Vagina (tissue), 2 donors: ENCODE measurements around the gene TRIM47. TPM values are rescaled to one million over a fixed set of nuclear protein-coding genes. Genes with fewer than 3 reads are reported as not detected.

Source experiments
- DNase-seq, 2 donors: peaks; one replicate each; pipeline ENCODE4 v3.0.0-alpha.2; 2017; ENCODE audit errors: extremely low spot score in 2 of 2
- H3K27ac ChIP-seq: fragments of 200-600 bp; sonication (generic); one replicate; pipeline ENCODE4 v1.5.1; 2019
- H3K27me3 ChIP-seq: fragments of 200-600 bp; sonication (generic); one replicate; pipeline ENCODE4 v1.5.1; 2019
- H3K36me3 ChIP-seq, 2 donors: fragments of 200-600 bp; sonication (generic); one replicate each; pipeline ENCODE4 v1.5.1; 2017 to 2019
- H3K4me1 ChIP-seq: fragments of 200-600 bp; sonication (generic); one replicate; pipeline ENCODE4 v1.5.1; 2019
- H3K4me3 ChIP-seq, 2 donors: fragments of 200-600 bp; sonication (generic); 1 replicate in 1 of 2; 2 replicates in 1 of 2; pipeline ENCODE4 v1.5.1; 2016 to 2019
- H3K9me3 ChIP-seq: fragments of 200-600 bp; sonication (generic); one replicate; pipeline ENCODE4 v1.5.1; 2019
- POLR2A ChIP-seq, 2 donors: fragments of 450-650 bp; IDR thresholded peaks; one replicate each; pipeline ENCODE4 v1.6.1; 2017; ENCODE audit warnings: antibody characterized with exemption in 2 of 2, mild to moderate bottlenecking in 2 of 2, moderate library complexity in 2 of 2
- POLR2AphosphoS5 ChIP-seq, 2 donors: sonication (generic); formaldehyde crosslinking; IDR thresholded peaks; one replicate each; pipeline ENCODE4 v1.9.0; 2017; ENCODE audit warnings: antibody characterized with exemption in 2 of 2, mild to moderate bottlenecking in 2 of 2, low read depth in 1 of 2; ENCODE audit not compliant: insufficient read depth in 1 of 2
- intact Hi-C: fragments of 100-400 bp; cut with DNase I; formaldehyde crosslinking; loops from one replicate; pipeline ENCODE4 v1.15.1; 2023
- total RNA-seq: library from RNA; depleted of rRNA; stranded (reverse); fragments of >200 nt; gene quantifications from one replicate; pipeline ENCODE4 v1.2.3, GENCODE V29; 2016
- TF ChIP-seq, protein P1 (sequence below), 3 experiments: fragments of 450-650 bp in 2 of 3; fragments of 200-600 bp in 1 of 3; sonication (generic) in 1 of 3; IDR thresholded peaks; one replicate each; pipeline ENCODE4 v1.5.1; 2017 to 2019; ENCODE audit warnings: antibody characterized with exemption in 3 of 3, mild to moderate bottlenecking in 2 of 3, moderate library complexity in 2 of 3

Gene TRIM47
- total RNA-seq, 1 donor from 2014 or later = 63.3 TPM

DNA sequence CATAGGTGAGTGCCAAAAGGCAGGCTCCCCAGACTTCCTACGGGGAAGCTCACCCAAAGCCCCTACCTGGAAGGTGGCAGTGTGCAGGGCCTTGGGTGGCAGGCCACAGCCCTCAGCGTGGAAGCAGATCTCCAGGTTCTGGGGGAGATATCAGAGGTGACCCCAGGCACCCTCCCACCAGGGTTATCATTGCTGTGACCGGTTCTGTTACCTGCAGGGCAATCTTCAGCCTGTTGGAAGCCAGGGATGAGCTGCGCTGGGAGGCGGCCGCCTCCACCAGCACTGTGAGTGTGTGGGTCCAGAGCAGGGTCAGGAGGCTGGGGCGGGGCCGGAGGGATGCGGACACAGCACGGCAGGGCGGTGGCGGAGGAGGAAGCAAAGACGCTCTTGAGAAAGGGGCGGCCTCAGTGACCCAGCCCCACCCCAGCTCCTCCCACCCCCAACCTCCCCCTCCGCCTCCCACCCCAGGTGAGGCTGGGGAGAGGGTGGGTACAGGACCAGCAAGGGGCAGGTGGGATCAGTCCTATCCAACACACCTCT is 47.3 kb downstream of the TRIM47 start:
- Histone ChIP-seq H3K36me3 (peaks cover 0 to 5% of the 10 kb centered on the region in 2 donors), H3K9me3 (no peaks in the 10 kb centered on the region), H3K4me1 (peaks cover 26% of the 10 kb centered on the region), H3K27me3 (no peaks in the 10 kb centered on the region), H3K4me3 (no peak overlapping the region), H3K27ac (no peak overlapping the region)
- TF ChIP-seq, protein P1, sequence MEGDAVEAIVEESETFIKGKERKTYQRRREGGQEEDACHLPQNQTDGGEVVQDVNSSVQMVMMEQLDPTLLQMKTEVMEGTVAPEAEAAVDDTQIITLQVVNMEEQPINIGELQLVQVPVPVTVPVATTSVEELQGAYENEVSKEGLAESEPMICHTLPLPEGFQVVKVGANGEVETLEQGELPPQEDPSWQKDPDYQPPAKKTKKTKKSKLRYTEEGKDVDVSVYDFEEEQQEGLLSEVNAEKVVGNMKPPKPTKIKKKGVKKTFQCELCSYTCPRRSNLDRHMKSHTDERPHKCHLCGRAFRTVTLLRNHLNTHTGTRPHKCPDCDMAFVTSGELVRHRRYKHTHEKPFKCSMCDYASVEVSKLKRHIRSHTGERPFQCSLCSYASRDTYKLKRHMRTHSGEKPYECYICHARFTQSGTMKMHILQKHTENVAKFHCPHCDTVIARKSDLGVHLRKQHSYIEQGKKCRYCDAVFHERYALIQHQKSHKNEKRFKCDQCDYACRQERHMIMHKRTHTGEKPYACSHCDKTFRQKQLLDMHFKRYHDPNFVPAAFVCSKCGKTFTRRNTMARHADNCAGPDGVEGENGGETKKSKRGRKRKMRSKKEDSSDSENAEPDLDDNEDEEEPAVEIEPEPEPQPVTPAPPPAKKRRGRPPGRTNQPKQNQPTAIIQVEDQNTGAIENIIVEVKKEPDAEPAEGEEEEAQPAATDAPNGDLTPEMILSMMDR (IDR thresholded peaks at IDR 0.05) = no peak
- TF ChIP-seq POLR2AphosphoS5 (IDR thresholded peaks at IDR 0.05; ENCODE audit: insufficient read depth in 1 of 2, low read depth in 1 of 2) (no peak), POLR2A (IDR thresholded peaks at IDR 0.05) (no peak)
- DNase-seq = no peak
- intact Hi-C loops = no loop called here

DNA sequence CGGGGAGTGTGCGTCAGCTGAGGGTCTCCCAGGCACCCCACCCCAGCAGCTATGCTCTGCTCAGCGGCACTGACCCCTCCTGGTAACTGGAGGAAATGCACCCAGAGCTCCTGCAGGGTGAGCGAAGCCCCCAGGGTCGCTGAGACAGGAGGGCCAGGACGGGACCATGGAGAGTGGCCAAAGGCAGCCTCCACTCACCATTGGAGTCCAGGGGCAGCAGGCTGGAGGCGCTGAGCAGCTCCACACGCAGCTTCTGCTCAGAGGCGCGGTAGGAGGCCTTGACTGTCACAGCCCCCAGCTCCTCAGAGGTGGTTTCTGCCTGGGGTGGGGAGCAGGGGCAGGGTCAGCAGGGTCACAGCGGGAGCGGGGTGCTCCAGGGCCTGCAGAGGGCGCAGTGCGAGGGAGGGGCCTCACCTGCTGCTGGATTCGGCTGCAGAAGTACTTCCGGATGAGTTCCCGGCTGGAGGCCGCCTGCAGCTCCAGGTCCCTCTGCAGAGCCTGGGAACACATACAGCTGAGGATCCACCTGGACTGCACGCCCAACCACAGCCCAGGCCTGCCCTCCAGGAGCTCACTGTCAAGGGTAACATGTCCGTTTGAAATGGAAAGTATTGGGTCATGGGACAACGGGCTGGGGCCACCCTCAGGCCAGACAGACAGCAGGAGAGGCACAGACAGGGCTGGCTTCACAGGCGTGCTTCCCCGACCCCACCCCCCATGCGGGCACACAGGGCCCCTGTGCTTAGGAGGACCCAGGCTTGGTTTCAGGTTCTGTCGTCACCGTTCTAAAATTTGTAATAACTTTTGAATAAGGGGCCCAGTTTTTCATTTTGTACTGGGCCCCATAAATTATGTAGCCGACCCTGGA is 48.0 kb downstream of the TRIM47 start:
- Histone ChIP-seq H3K27me3 (no peaks in the 10 kb centered on the region), H3K36me3 (peaks cover 0 to 5% of the 10 kb centered on the region in 2 donors), H3K4me1 (peaks cover 26% of the 10 kb centered on the region), H3K27ac (no peak overlapping the region), H3K4me3 (no peak overlapping the region), H3K9me3 (no peaks in the 10 kb centered on the region)
- no peak for DNase-seq
- no peak for TF ChIP-seq POLR2AphosphoS5 (IDR thresholded peaks at IDR 0.05; ENCODE audit: insufficient read depth in 1 of 2, low read depth in 1 of 2)
- TF ChIP-seq, protein P1 (IDR thresholded peaks at IDR 0.05) = peak in 1 of 3 experiments; percentile 7
- intact Hi-C loops = no loop called here

DNA sequence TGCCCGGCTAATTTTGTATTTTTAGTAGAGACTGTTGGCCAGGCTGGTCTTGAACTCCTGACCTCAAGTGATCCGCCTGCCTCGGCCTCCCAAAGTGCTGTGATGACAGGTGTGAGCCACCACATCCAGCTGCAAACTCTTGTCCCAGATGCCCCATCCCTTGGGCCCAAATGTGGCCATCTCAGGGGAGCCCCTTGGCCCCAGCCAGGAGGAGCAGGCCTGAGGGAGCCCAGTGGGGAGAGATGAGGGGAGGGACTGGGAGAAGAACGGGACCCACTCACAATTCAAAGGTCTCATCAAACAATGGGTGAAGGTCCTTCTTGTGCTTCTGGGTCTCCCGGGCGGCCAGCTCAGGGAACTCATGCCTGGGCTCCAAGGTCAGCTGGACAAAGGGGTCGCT is 48.6 kb downstream of the TRIM47 start:
- H3K9me3 ChIP-seq = no peaks in the 10 kb centered on the region
- DNase-seq = no peak
- H3K4me3 ChIP-seq = no peak overlapping the region
- H3K36me3 ChIP-seq = peaks cover 0 to 5% of the 10 kb centered on the region in 2 donors
- TF ChIP-seq, protein P1 (IDR thresholded peaks at IDR 0.05) = no peak
- TF ChIP-seq POLR2AphosphoS5 (IDR thresholded peaks at IDR 0.05; ENCODE audit: insufficient read depth in 1 of 2, low read depth in 1 of 2) (no peak), POLR2A (IDR thresholded peaks at IDR 0.05) (no peak)
- peaks cover 26% of the 10 kb centered on the region for H3K4me1 ChIP-seq
- H3K27ac ChIP-seq = no peak overlapping the region
- intact Hi-C loops = no loop called here
- no peaks in the 10 kb centered on the region for H3K27me3 ChIP-seq

DNA sequence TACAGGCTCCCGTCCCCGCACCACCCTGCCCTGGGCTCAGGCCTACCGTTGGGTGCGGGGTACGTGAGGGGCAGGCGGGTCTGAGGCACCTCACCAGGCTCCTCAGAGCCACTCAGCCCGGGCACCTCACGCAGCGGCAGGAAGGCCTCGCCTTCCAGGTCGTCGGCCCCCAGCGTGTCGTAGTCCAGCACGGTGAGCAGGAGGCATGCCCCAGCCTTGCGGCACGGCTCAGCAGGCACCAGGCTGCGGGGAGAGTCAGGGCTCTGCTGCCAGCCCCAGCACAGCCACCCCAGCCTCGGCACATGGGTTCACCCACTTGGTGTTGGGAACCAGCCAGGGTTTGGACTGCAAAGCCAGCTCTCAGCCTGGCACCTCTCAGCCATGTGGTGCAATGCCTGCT is 49.6 kb downstream of the TRIM47 start:
- H3K27me3 ChIP-seq = no peaks in the 10 kb centered on the region
- TF ChIP-seq, protein P1 (IDR thresholded peaks at IDR 0.05) = no peak
- TF ChIP-seq POLR2A (IDR thresholded peaks at IDR 0.05) (no peak), POLR2AphosphoS5 (IDR thresholded peaks at IDR 0.05; ENCODE audit: insufficient read depth in 1 of 2, low read depth in 1 of 2) (no peak)
- H3K27ac ChIP-seq = no peak overlapping the region
- no peak for DNase-seq
- no peaks in the 10 kb centered on the region for H3K9me3 ChIP-seq
- H3K4me1 ChIP-seq = peaks cover 26% of the 10 kb centered on the region
- no peak overlapping the region for H3K4me3 ChIP-seq
- intact Hi-C loops = no loop called here
- H3K36me3 ChIP-seq = peaks cover 0 to 12% of the 10 kb centered on the region in 2 donors

DNA sequence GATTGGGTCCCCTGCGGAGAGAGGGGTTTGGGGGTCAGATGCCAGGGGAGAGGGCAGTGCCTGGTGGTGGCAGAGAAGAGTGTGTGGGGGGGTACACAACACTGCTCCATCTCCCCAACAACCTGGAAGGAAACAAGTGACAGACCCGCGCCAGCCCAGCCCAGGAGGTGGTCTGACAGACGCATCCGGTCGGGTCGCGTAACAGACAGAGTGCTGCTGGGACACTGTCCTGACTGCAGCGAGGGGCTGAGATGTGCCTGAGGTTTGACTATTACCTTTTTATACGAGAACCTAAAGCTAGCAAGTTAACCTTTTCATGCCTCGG is 50.3 kb downstream of the TRIM47 start:
- Histone ChIP-seq H3K36me3 (peaks cover 0 to 19% of the 10 kb centered on the region in 2 donors), H3K27me3 (no peaks in the 10 kb centered on the region), H3K4me3 (peak overlapping the region; percentile 27 to 40), H3K27ac (peak overlapping the region; percentile 82), H3K4me1 (peaks cover 26% of the 10 kb centered on the region), H3K9me3 (no peaks in the 10 kb centered on the region)
- no peak for DNase-seq
- no peak for TF ChIP-seq POLR2AphosphoS5 (IDR thresholded peaks at IDR 0.05; ENCODE audit: insufficient read depth in 1 of 2, low read depth in 1 of 2)
- TF ChIP-seq POLR2A (IDR thresholded peaks at IDR 0.05) = no peak
- TF ChIP-seq, protein P1 (IDR thresholded peaks at IDR 0.05) = no peak
- intact Hi-C loops = no loop called here
